HCT116 (cell line): ENCODE results near the gene TEX261. TPM values are rescaled to one million over a fixed set of nuclear protein-coding genes. Genes with fewer than 3 reads are reported as not detected.

Source experiments
- ATAC-seq: fragments of 200-7000 bp; cut with Tn5 transposase; 2 replicates; pipeline ENCODE4 v1.9.1; 2020; ENCODE audit warnings: mild to moderate bottlenecking, moderate library complexity
- BruUV-seq: library from RNA; stranded (reverse); fragments of 400-500 nt; replicated peaks from 2 replicates; lab custom pipeline; 2021; lab: Mats Ljungman, UMichigan
- CTCF ChIA-PET: fragments of 300-600 bp; sonication (Branson Sonifier 250); formaldehyde crosslinking; loops from one replicate; lab custom pipeline; 2021; ENCODE audit warnings: antibody characterized with exemption; lab: Charles Lee
- POLR2A ChIA-PET: fragments of 300-600, 350-600 bp; sonication (Branson Sonifier 250); formaldehyde crosslinking; loops from one replicate; lab custom pipeline; 2021; ENCODE audit warnings: antibody characterized with exemption; lab: Charles Lee
- RAD21 ChIA-PET, 2 experiments: fragments of 300-600 bp; sonication (Branson Sonifier 250); formaldehyde crosslinking; loops; one replicate each; lab custom pipeline; 2023; ENCODE audit warnings: low total read pairs in 2 of 2; ENCODE audit not compliant: uncharacterized antibody in 2 of 2, unreplicated experiment in 2 of 2, low non-redundant PET in 1 of 2; lab: Charles Lee
- DNase-seq: peaks from one replicate; pipeline ENCODE4 v3.0.0-alpha.2; 2010; ENCODE audit warnings: low read depth, low spot score
- H2AFZ ChIP-seq: fragments of 200-600 bp; shearing (Covaris generic), sonication (generic); 2 replicates; pipeline ENCODE4 v1.6.1; 2017; ENCODE audit warnings: low read depth, mixed run types, mixed read lengths, antibody characterized with exemption, low read length; ENCODE audit not compliant: poor library complexity, severe bottlenecking
- H3K27ac ChIP-seq: 2 replicates; pipeline ENCODE4 v1.5.1; 2012; ENCODE audit warnings: low read depth, low read length
- H3K27me3 ChIP-seq: fragments of 200-600 bp; sonication (generic); 2 replicates; pipeline ENCODE4 v1.6.1; 2016; ENCODE audit warnings: mixed run types, low read length, mixed read lengths; ENCODE audit not compliant: insufficient read depth
- H3K36me3 ChIP-seq, 2 experiments: fragments of 200-500 bp in 1 of 2; fragments of 200-600 bp in 1 of 2; sonication (Bioruptor generic) in 1 of 2; sonication (generic) in 1 of 2; 2 replicates each; pipeline versions ENCODE4 v1.5.1 to v1.6.1; 2014 to 2016; ENCODE audit warnings: low read length in 2 of 2, inconsistent platforms in 1 of 2, mixed read lengths in 1 of 2, mixed run types in 1 of 2; ENCODE audit not compliant: insufficient read depth in 2 of 2, control insufficient read depth in 1 of 2
- H3K4me1 ChIP-seq, 2 experiments: fragments of 200-600 bp in 1 of 2; sonication (generic) in 1 of 2; 2 replicates each; pipeline versions ENCODE4 v1.5.1 to v1.6.1; 2012 to 2017; ENCODE audit warnings: low read length in 2 of 2, inconsistent platforms in 1 of 2, mild to moderate bottlenecking in 1 of 2, mixed read lengths in 1 of 2, mixed run types in 1 of 2, moderate library complexity in 1 of 2; ENCODE audit not compliant: insufficient read depth in 2 of 2, control insufficient read depth in 1 of 2
- H3K4me2 ChIP-seq: fragments of 200-600 bp; sonication (generic); 2 replicates; pipeline ENCODE4 v1.6.1; 2017; ENCODE audit warnings: mixed run types, low read length, mixed read lengths
- H3K4me3 ChIP-seq, 2 experiments: fragments of 200-600 bp in 1 of 2; sonication (generic) in 1 of 2; replicated peaks in 1 of 2; 2 replicates each; pipeline ENCODE4 v1.5.1; 2011 to 2016; ENCODE audit warnings: low read length in 2 of 2, control low read depth in 1 of 2, low read depth in 1 of 2, mild to moderate bottlenecking in 1 of 2, mixed read lengths in 1 of 2, mixed run types in 1 of 2
- H3K79me2 ChIP-seq: fragments of 200-600 bp; sonication (generic); 2 replicates; pipeline ENCODE4 v1.6.1; 2017; ENCODE audit warnings: mild to moderate bottlenecking, mixed run types, low read length, moderate library complexity, mixed read lengths; ENCODE audit not compliant: insufficient read depth
- H3K9ac ChIP-seq: fragments of 200-600 bp; sonication (generic); 2 replicates; pipeline ENCODE4 v1.6.1; 2016; ENCODE audit warnings: low read length, mixed read lengths
- H3K9me2 ChIP-seq: fragments of 200-600 bp; sonication (generic), shearing (Covaris generic); 2 replicates; pipeline ENCODE4 v1.6.1; 2017; ENCODE audit warnings: mixed run types, mild to moderate bottlenecking, moderate library complexity; ENCODE audit not compliant: insufficient read depth
- H3K9me3 ChIP-seq, 2 experiments: fragments of 200-500 bp in 1 of 2; fragments of 200-600 bp in 1 of 2; sonication (Bioruptor generic) in 1 of 2; sonication (generic) in 1 of 2; 2 replicates each; pipeline ENCODE4 v1.6.1; 2014 to 2017; ENCODE audit warnings: low read length in 2 of 2, mixed read lengths in 2 of 2, inconsistent platforms in 1 of 2, low read depth in 1 of 2, mild to moderate bottlenecking in 1 of 2, mixed run types in 1 of 2, moderate library complexity in 1 of 2; ENCODE audit not compliant: control insufficient read depth in 1 of 2, insufficient read depth in 1 of 2
- H4K20me1 ChIP-seq: fragments of 200-600 bp; sonication (generic), shearing (Covaris generic); 2 replicates; pipeline ENCODE4 v1.6.1; 2017; ENCODE audit warnings: mixed run types, mild to moderate bottlenecking, moderate library complexity; ENCODE audit not compliant: insufficient read depth
- ATF3 ChIP-seq: IDR thresholded peaks from 2 replicates; pipeline ENCODE4 v1.6.1; 2012
- CTCF ChIP-seq, 3 experiments: fragments of 200-600 bp in 1 of 3; sonication (generic) in 1 of 3; IDR thresholded peaks in 2 of 3; conservative IDR thresholded peaks in 1 of 3; 2 replicates each; pipeline ENCODE4 v1.5.1; 2012 to 2017; ENCODE audit warnings: low read depth in 2 of 3, low read length in 2 of 3, antibody characterized with exemption in 1 of 3, borderline replicate concordance in 1 of 3, control low read depth in 1 of 3, mild to moderate bottlenecking in 1 of 3, mixed read lengths in 1 of 3, mixed run types in 1 of 3, moderate library complexity in 1 of 3; ENCODE audit not compliant: insufficient read depth in 1 of 3
- EGR1 ChIP-seq: IDR thresholded peaks from 2 replicates; pipeline ENCODE4 v1.6.1; 2012; ENCODE audit warnings: low read depth
- ELF1 ChIP-seq: IDR thresholded peaks from 2 replicates; pipeline ENCODE4 v1.6.1; 2012; ENCODE audit warnings: low read depth, borderline replicate concordance
- EZH2phosphoT487 ChIP-seq: fragments of 200-600 bp; IDR thresholded peaks from 2 replicates; pipeline ENCODE4 v1.6.1; 2018; ENCODE audit warnings: antibody characterized with exemption, borderline replicate concordance
- FOSL1 ChIP-seq: IDR thresholded peaks from 2 replicates; pipeline ENCODE4 v1.6.1; 2012; ENCODE audit warnings: low read depth
- JUND ChIP-seq: IDR thresholded peaks from 2 replicates; pipeline ENCODE4 v1.6.1; 2012
- POLR2A ChIP-seq: IDR thresholded peaks from 2 replicates; pipeline ENCODE4 v1.7.0; 2011; ENCODE audit warnings: borderline replicate concordance; ENCODE audit not compliant: insufficient read depth, insufficient read length; ENCODE audit errors: extremely low read depth
- POLR2AphosphoS5 ChIP-seq: IDR thresholded peaks from 2 replicates; pipeline ENCODE4 v1.6.1; 2011; ENCODE audit warnings: mild to moderate bottlenecking, low read depth, low read length, moderate library complexity
- REST ChIP-seq: IDR thresholded peaks from 2 replicates; pipeline ENCODE4 v1.6.1; 2012; ENCODE audit warnings: low read depth
- SIN3A ChIP-seq: IDR thresholded peaks from 2 replicates; pipeline ENCODE4 v1.6.1; 2012; ENCODE audit warnings: low read depth
- TCF7L2 ChIP-seq: IDR thresholded peaks from 2 replicates; pipeline ENCODE4 v1.7.0; 2011; ENCODE audit warnings: borderline replicate concordance, inconsistent platforms; ENCODE audit not compliant: insufficient read depth, insufficient read length; ENCODE audit errors: extremely low read depth
- YY1 ChIP-seq: IDR thresholded peaks from 2 replicates; pipeline ENCODE4 v1.6.1; 2011; ENCODE audit warnings: low read length, low read depth, moderate library complexity, mild to moderate bottlenecking; ENCODE audit not compliant: insufficient replicate concordance; ENCODE audit errors: extremely low read depth
- ZBTB33 ChIP-seq: IDR thresholded peaks from 2 replicates; pipeline ENCODE4 v1.6.1; 2011; ENCODE audit warnings: mild to moderate bottlenecking, low read length, moderate library complexity; ENCODE audit not compliant: insufficient replicate concordance; ENCODE audit errors: extremely low read depth
- ZFX ChIP-seq: fragments of 450-650 bp; IDR thresholded peaks from 2 replicates; pipeline ENCODE4 v1.6.1; 2017
- ZNF274 ChIP-seq: fragments of 200-500 bp; sonication (Bioruptor generic); IDR thresholded peaks from 2 replicates; pipeline ENCODE4 v1.6.1; 2014; ENCODE audit warnings: mild to moderate bottlenecking, low read depth, low read length, inconsistent platforms
- intact Hi-C: fragments of 100-400 bp; cut with micrococcal nuclease; formaldehyde crosslinking; loops from 2 replicates; pipeline ENCODE4 v1.10.0; 2022
- total RNA-seq: library from RNA; stranded (reverse); gene quantifications from one replicate; pipeline ENCODE4 v1.2.1, GENCODE V29; 2021; ENCODE audit not compliant: unreplicated experiment

TEX261 gene
- total RNA-seq, 1 experiment from 2014 or later, result 37.9 TPM

- H3K79me2 ChIP-seq, result no peaks in the 10 kb centered on the region
- no TSS peak for BruUV-seq
- TF ChIP-seq EZH2phosphoT487 (no peak), POLR2A (no peak), REST (no peak), ZFX (no peak), JUND (no peak), ZNF274 (no peak), POLR2AphosphoS5 (no peak), FOSL1 (no peak), ZBTB33 (no peak), EGR1 (no peak), YY1 (no peak), SIN3A (no peak), ELF1 (no peak), CTCF (IDR thresholded peaks at IDR 0.05 in 2 of 3, conservative IDR thresholded peaks at IDR 0.05 in 1 of 3; ENCODE audit: borderline replicate concordance in 1 of 3, insufficient read depth in 1 of 3, low read depth in 2 of 3, low read length in 2 of 3) (no peak), ATF3 (no peak), TCF7L2 (no peak)
- TF ChIP-seq, all 23 proteins: peak for 0
- no peak for DNase-seq
- H3K4me1 ChIP-seq, result peaks cover 2 to 10% of the 10 kb centered on the region in 2 experiments; a peak in 3 of 4 replicates
- H2AFZ ChIP-seq, result no peak overlapping the region
- no peaks in the 10 kb centered on the region for H3K9me3 ChIP-seq
- intact Hi-C loops, result no loop called here
- ATAC-seq, result no peak
- no peaks in the 10 kb centered on the region for H3K9me2 ChIP-seq
- no peaks in the 10 kb centered on the region for H4K20me1 ChIP-seq
- H3K27me3 ChIP-seq, result no peaks in the 10 kb centered on the region
- H3K9ac ChIP-seq, result no peak overlapping the region
- no peak overlapping the region for H3K4me3 ChIP-seq
- H3K36me3 ChIP-seq, result peaks cover 5 to 7% of the 10 kb centered on the region in 2 experiments; a peak in 3 of 4 replicates
- no peak overlapping the region for H3K4me2 ChIP-seq
- ChIA-PET CTCF (no interaction called here), POLR2A (no interaction called here), RAD21 (no interaction called here)
- H3K27ac ChIP-seq, result no peak overlapping the region
These were observed 11.7 kb downstream of the TEX261 start for GRCh38 chr2:70982971-70983370.
